GM19239 (cell line): ENCODE results near the gene TSPAN3.
A peak's percentile ranks its signal among the peaks of the same experiment; 100 is the strongest.

Source experiments
- DNase-seq: peaks from one replicate; pipeline ENCODE4 v3.0.0; 2011; ENCODE audit warnings: low spot score; ENCODE audit not compliant: insufficient read length
- FAIRE-seq: peaks from 2 replicates; lab custom pipeline; 2011; peaks lifted over from hg19 to GRCh38; lab: Jason Lieb, UNC

TSPAN3 gene

GRCh38 chr15:77014132-77015081 is 56.5 kb downstream of the TSPAN3 start:
- DNase-seq (peak; percentile 58), FAIRE-seq (peak; percentile 92)

GRCh38 chr15:77013776-77014131 is 57.2 kb downstream of the TSPAN3 start:
- DNase-seq, result peak; percentile 72
- FAIRE-seq, result no peak

GRCh38 chr15:77012868-77013267 is 58.0 kb downstream of the TSPAN3 start:
- FAIRE-seq, result peak; percentile 54

GRCh38 chr15:77012117-77012712 is 58.7 kb downstream of the TSPAN3 start:
- FAIRE-seq (no peak), DNase-seq (no peak)

More at GRCh38 chr15:77012868-77013267, 58.0 kb downstream of the TSPAN3 start:
- DNase-seq, result no peak

- FAIRE-seq (no peak), DNase-seq (no peak)
These were observed 60.1 kb downstream of the TSPAN3 start for GRCh38 chr15:77010857-77011256.

GRCh38 chr15:77010312-77010686 is 60.6 kb downstream of the TSPAN3 start:
- FAIRE-seq, result no peak

GRCh38 chr15:77009646-77010311 is 61.1 kb downstream of the TSPAN3 start:
- FAIRE-seq, result no peak

More at GRCh38 chr15:77010312-77010686, 60.6 kb downstream of the TSPAN3 start:
- no peak for DNase-seq

GRCh38 chr15:77009176-77009575 is 61.7 kb downstream of the TSPAN3 start:
- no peak for FAIRE-seq

More at GRCh38 chr15:77009646-77010311, 61.1 kb downstream of the TSPAN3 start:
- no peak for DNase-seq

GRCh38 chr15:77004189-77004588 is 66.7 kb downstream of the TSPAN3 start:
- DNase-seq (no peak), FAIRE-seq (no peak)

More at GRCh38 chr15:77009176-77009575, 61.7 kb downstream of the TSPAN3 start:
- DNase-seq, result no peak

GRCh38 chr15:77002954-77003912 is 67.7 kb downstream of the TSPAN3 start:
- peak; percentile 97 for FAIRE-seq
- no peak for DNase-seq

GRCh38 chr15:77002436-77002835 is 68.5 kb downstream of the TSPAN3 start:
- FAIRE-seq (peak; percentile 4), DNase-seq (no peak)

GRCh38 chr15:77001966-77002365 is 68.9 kb downstream of the TSPAN3 start:
- FAIRE-seq (peak; percentile 66), DNase-seq (no peak)

GRCh38 chr15:77001351-77001750 is 69.6 kb downstream of the TSPAN3 start:
- DNase-seq (no peak), FAIRE-seq (no peak)

GRCh38 chr15:76999996-77000395 is 70.9 kb downstream of the TSPAN3 start:
- no peak for FAIRE-seq
- no peak for DNase-seq

GRCh38 chr15:76998663-76999285 is 72.1 kb downstream of the TSPAN3 start:
- FAIRE-seq (no peak), DNase-seq (no peak)

GRCh38 chr15:76996526-76997401 is 74.1 kb downstream of the TSPAN3 start:
- DNase-seq (no peak), FAIRE-seq (no peak)

GRCh38 chr15:76996076-76996525 is 74.8 kb downstream of the TSPAN3 start:
- FAIRE-seq (no peak), DNase-seq (no peak)
